ENCODE measurements around the gene NR1H2.
"Not testable (repeated sequence)": the region's sequence is repeated elsewhere in the genome, so short reads cannot be mapped to it uniquely, and the experiment has no call there.

The NR1H2 gene

DNA sequence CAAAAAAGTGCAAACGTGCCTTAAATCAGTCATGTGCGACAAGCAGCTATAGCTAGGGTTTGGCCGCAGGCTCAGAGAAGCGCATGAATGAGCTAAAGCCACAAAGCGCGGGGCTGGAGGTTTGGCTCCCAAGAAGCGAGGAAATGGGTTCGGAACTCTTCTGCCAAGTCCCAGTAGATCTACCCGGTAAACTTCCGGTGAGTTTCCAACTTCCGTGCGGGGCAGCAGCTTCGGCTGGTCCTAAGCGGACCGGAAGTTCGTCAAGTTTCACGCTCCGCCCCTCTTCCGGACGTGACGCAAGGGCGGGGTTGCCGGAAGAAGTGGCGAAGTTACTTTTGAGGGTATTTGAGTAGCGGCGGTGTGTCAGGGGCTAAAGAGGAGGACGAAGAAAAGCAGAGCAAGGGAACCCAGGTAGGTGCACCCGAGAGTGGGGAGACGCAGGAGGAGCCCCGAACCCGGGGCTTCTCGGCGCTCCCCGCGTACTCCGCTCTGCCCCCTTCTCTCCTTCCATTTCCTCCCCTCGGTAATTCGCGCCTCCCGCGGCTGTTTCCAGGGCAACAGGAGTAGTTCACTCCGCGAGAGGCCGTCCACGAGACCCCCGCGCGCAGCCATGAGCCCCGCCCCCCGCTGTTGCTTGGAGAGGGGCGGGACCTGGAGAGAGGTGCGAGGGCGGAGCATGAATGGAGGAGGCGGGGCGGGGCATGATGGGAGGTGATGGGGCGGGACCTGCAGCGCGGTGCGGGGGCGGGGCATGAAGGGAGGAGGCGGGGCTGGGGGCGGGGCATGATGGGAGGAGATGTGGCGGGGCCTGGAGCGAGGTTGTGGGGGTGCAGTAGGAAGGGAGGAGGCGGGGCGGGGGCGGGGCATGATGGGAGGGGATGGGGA is at the start of gene NR1H2:
Gene NR1H2 (plus strand): TSS at position 292 of the 885 bp plus-strand sequence. CDS start 1,149 bp downstream, outside the sequence.
- peak; percentile 94 for DNase-seq (ENCODE audit: low spot score)

GRCh38 chr19:50327013-50327412 is 49.2 kb upstream of the NR1H2 start:
- no peak for DNase-seq (ENCODE audit: low spot score)

DNA sequence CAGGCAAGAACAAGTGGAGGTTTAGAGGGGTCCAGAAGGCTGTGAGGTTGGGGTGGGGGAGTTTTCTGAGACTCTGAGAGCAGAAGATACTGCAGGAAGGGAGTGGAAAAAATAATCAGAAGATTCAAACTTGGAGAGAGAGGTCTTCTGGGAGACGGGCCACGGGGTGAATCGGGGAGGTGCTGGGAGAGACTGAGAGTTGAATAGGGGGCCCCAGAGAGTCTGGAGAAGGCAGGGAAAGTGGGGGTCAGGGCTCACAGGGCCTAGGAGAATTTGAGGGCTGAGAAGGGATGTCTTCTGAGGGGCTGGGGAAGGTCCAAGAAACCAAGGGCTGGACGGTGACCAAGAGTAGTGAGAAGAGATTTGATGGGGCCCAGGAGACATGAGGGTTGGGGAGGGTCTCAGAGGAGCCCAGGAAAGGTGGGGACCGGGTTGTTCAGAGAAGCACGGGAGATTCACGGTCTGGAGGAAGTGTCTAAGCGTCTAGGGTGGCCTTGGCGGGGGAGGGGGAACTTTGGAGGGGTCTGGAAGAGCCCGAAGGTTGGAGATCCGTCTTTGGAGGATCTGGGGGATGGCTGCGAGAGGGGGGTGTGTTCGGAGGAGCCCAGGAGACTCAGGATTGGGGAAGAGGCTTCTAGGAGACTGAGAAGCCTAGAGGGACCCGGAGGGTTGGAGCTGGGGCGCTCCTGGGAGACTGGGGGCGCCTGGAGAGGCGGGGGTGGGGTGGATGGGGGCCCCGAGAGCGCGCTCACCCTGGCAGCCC is 48.6 kb upstream of the NR1H2 start:
- DNase-seq (ENCODE audit: low spot score): no peak

DNA sequence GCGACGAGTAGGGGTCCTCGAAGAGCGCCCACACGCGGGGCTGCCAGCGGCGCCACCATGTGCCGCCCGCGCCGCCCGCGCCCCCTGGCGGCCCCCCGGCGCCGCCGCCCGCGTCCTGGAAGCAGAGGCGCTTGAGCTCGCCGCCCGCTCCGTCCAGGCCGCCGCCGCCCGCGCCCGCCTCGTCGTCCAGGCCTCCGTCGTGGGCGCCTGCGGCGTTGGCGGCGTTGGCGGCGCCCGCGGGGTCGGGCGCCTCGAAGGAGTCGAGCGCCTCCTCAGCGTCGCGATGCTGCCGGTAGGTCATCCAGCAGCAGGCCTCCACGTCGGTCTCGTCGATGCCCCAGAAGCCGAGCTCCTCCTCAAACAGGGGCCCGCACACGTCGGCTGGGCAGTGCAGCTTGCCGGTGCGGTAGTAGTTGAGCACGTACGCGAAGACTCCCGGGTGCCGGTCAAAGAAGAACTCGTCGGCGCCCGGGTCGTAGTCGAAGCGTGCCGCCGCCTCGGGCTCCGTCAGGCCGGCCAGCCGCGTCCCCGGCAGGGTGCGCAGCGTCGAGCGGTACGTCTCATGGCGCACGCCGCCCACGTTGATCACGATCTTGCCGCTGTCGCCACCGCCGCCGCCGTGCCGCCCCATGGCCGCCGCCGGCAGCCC is 47.9 kb upstream of the NR1H2 start:
- DNase-seq (ENCODE audit: low spot score): peak; percentile 74

- no peak for DNase-seq (ENCODE audit: low spot score)
These were observed 47.4 kb upstream of the NR1H2 start for GRCh38 chr19:50328873-50329145.

- DNase-seq (ENCODE audit: low spot score): peak; percentile 99
These were observed 46.9 kb upstream of the NR1H2 start, which contains the start of gene KCNC3 for GRCh38 chr19:50329146-50329925. Gene KCNC3, minus strand, starts transcription at chr19:50329377. Its CDS starts 295 bp downstream, at chr19:50329082.

- DNase-seq (ENCODE audit: low spot score): not testable (repeated sequence)
These were observed 46.3 kb upstream of the NR1H2 start for GRCh38 chr19:50329926-50330294.

GRCh38 chr19:50330365-50331078 is 45.7 kb upstream of the NR1H2 start:
- peak; percentile 96 for DNase-seq (ENCODE audit: low spot score)

DNA sequence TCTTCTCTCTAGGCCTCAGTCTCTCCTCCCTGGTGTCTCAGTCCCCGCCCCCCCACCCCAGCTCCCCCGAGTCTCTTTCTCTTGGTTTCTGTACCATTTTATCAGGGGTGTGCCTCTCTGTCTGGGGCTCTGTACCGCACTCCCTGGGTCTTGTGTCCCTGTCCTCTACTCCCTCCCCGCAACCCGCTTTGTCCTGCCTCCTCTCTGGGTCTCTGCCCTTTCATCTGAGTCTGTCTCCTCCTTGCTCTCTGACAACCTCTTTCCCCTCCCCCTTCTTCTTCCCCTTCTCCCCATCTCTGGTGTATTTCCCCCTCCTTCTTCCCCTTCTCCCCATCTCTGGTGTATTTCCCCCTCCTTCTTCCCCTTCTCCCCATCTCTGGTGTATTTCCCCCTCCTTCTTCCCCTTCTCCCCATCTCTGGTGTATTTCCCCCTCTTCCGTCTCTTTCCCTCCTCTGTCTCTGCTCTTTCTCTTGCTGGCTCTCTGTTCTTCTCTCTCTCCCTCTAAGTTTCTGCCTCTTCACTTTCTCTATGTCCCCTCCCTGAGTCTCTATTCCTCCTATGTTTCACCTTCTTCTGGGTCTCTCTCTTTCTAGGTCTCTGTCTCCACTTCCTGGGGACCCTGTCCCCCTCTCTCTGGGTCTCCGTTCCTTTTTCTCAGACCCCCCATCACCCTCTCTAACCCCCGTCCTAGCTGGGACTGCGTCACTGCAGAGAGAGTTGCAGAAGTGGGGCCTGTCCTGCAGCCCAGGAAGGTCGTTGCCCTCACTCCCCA is 44.9 kb upstream of the NR1H2 start:
- DNase-seq (ENCODE audit: low spot score): no peak

DNA sequence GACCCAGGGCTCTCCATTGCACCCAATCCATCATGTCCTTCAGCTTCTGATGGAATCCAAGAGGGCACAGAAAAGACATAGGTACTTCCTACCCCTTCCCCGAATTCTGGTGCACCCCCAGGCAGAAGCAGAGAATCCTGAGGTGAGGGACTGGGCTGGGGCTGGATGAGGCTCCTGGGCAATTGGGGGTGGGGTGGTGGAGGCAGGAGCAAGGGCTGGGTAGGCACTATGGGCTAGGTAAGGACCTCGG is 44.3 kb upstream of the NR1H2 start:
- no peak for DNase-seq (ENCODE audit: low spot score)

GRCh38 chr19:50332244-50333038 is 43.8 kb upstream of the NR1H2 start:
- DNase-seq (ENCODE audit: low spot score): peak; percentile 73

- peak; percentile 95 for DNase-seq (ENCODE audit: low spot score)
These were observed 43.0 kb upstream of the NR1H2 start for GRCh38 chr19:50333235-50333736.

- peak; percentile 91 for DNase-seq (ENCODE audit: low spot score)
These were observed 42.3 kb upstream of the NR1H2 start for GRCh38 chr19:50333737-50334617.

DNA sequence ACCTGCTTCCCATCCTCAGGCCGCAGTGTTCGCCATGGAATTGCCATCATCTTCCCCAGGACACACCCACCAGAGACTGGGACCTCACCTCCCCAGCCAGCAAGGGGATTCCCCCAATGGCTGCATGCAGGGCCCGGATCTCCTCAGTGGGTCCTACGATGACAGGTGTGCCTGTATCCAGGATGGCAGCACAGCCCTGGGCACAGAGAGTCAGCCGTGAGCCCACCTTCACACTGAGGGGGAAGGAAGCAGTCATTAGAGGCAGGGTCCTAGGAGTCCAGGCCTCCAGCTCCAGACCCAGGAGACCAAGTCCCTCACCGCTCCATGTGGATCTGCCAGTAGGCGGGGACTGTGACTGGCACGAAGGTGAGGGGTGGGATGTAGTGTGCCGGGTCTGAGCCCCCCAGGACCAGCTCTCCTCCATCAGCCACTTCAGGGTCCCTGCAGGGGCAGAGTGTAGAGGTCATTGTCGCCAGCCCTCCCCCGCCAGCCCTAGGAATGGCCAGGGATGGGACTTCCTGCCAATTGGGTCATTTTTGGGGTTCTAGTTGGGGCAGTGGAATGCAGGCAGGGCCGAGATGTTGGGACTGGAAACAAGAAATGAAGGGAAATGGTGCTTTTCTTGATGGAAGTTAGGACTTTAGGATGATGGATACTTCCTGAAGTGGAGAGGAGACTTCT is 41.4 kb upstream of the NR1H2 start:
- no peak for DNase-seq (ENCODE audit: low spot score)

GRCh38 chr19:50337031-50337430 is 39.2 kb upstream of the NR1H2 start:
- DNase-seq (ENCODE audit: low spot score): not testable (repeated sequence)

- no peak for DNase-seq (ENCODE audit: low spot score)
These were observed 35.9 kb upstream of the NR1H2 start for GRCh38 chr19:50340331-50340730.

GRCh38 chr19:50341091-50341564 is 35.1 kb upstream of the NR1H2 start:
- DNase-seq (ENCODE audit: low spot score): no peak
